Skin of body (tissue), 2 donors: Measurements from ENCODE around the gene CYP2A13. TPM values are rescaled to one million over a fixed set of nuclear protein-coding genes. Genes with fewer than 3 reads are reported as not detected.
"Not testable (repeated sequence)": the region's sequence is repeated elsewhere in the genome, so short reads cannot be mapped to it uniquely, and the experiment has no call there.

ENCODE experiments used
- DNase-seq: peaks from one replicate; lab custom pipeline; 2025; lab: John Stamatoyannopoulos, UW
- total RNA-seq: library from RNA; depleted of rRNA; stranded (reverse); fragments of >200 nt; gene quantifications from one replicate; pipeline ENCODE4 v1.2.3, GENCODE V29; 2014

CYP2A13 gene
- total RNA-seq, 1 donor from 2014 or later = 0.10 TPM

- not testable (repeated sequence) for DNase-seq
These were observed 33.0 kb downstream of the CYP2A13 start for GRCh38 chr19:41120929-41121911.

- DNase-seq = not testable (repeated sequence)
These were observed 34.6 kb downstream of the CYP2A13 start for GRCh38 chr19:41122846-41123245.

- DNase-seq = no peak
These were observed 35.6 kb downstream of the CYP2A13 start for GRCh38 chr19:41123716-41124294.

GRCh38 chr19:41126765-41127203 lies 38.5 kb downstream of the CYP2A13 start:
- not testable (repeated sequence) for DNase-seq

- not testable (repeated sequence) for DNase-seq
These were observed 39.1 kb downstream of the CYP2A13 start for GRCh38 chr19:41127362-41127761.

- not testable (repeated sequence) for DNase-seq
These were observed 39.6 kb downstream of the CYP2A13 start for GRCh38 chr19:41127801-41128300.

GRCh38 chr19:41128692-41129091 lies 40.4 kb downstream of the CYP2A13 start:
- no peak for DNase-seq

GRCh38 chr19:41131186-41131585 lies 42.9 kb downstream of the CYP2A13 start:
- no peak for DNase-seq

GRCh38 chr19:41133260-41133659 lies 45.0 kb downstream of the CYP2A13 start:
- no peak for DNase-seq

- no peak for DNase-seq
These were observed 46.4 kb downstream of the CYP2A13 start for GRCh38 chr19:41134616-41135015.

GRCh38 chr19:41135390-41136384 lies 47.4 kb downstream of the CYP2A13 start:
- not testable (repeated sequence) for DNase-seq

GRCh38 chr19:41136636-41137455 lies 48.6 kb downstream of the CYP2A13 start:
- no peak for DNase-seq

- no peak for DNase-seq
These were observed 56.2 kb downstream of the CYP2A13 start for GRCh38 chr19:41144403-41144802.

Other genes starting within 250 kb of the CYP2A13 start
- not detected for gene CYP2A6, start 238.0 kb upstream of the CYP2A13 start, total RNA-seq
- not detected for gene CYP2A7, start 206.2 kb upstream of the CYP2A13 start, total RNA-seq
- 0.20 TPM for gene CYP2B6, start 97.2 kb upstream of the CYP2A13 start, total RNA-seq
- gene CYP2F1, start 26.0 kb downstream of the CYP2A13 start, total RNA-seq = not detected
- gene CYP2S1, start 104.8 kb downstream of the CYP2A13 start, total RNA-seq = 2.5 TPM
- gene AXL, start 130.8 kb downstream of the CYP2A13 start, total RNA-seq = 36.2 TPM
- gene HNRNPUL1, start 175.9 kb downstream of the CYP2A13 start, total RNA-seq = 108 TPM
- 7.0 TPM for gene CCDC97, start 221.7 kb downstream of the CYP2A13 start, total RNA-seq